GM23338 (cell line): ENCODE data around the gene HRH3. TPM values are rescaled to one million over a fixed set of nuclear protein-coding genes. Genes with fewer than 3 reads are reported as not detected.

Experiments
- ATAC-seq: fragments of 200-7000 bp; cut with Tn5 transposase; 3 replicates; pipeline ENCODE4 v1.9.1; 2020
- DNase-seq: peaks from one replicate; pipeline ENCODE4 v3.0.0-alpha.2; 2015; ENCODE audit warnings: low spot score
- H2AFZ ChIP-seq: fragments of 200-600 bp; sonication (generic); 2 replicates; pipeline ENCODE4 v1.8.0; 2016; ENCODE audit warnings: antibody characterized with exemption, mild to moderate bottlenecking, moderate library complexity
- H3F3A ChIP-seq: fragments of 200-600 bp; sonication (generic); replicated peaks from 2 replicates; pipeline ENCODE4 v1.8.0; 2017; ENCODE audit warnings: antibody characterized with exemption, mixed run types, low read depth
- H3K27ac ChIP-seq: fragments of 200-600 bp; sonication (generic); 2 replicates; pipeline ENCODE4 v1.6.1; 2016; ENCODE audit warnings: low read depth
- H3K27me3 ChIP-seq: fragments of 200-600 bp; sonication (generic); 2 replicates; pipeline ENCODE4 v1.8.0; 2016; ENCODE audit warnings: mild to moderate bottlenecking, mixed run types, moderate library complexity; ENCODE audit not compliant: insufficient read depth
- H3K36me3 ChIP-seq: fragments of 200-600 bp; sonication (generic); 2 replicates; pipeline ENCODE4 v1.8.0; 2016; ENCODE audit warnings: mild to moderate bottlenecking; ENCODE audit not compliant: insufficient read depth
- H3K4me1 ChIP-seq: fragments of 200-600 bp; sonication (generic); 2 replicates; pipeline ENCODE4 v1.8.0; 2016; ENCODE audit warnings: mild to moderate bottlenecking, moderate library complexity; ENCODE audit not compliant: insufficient read depth
- H3K4me2 ChIP-seq: fragments of 200-600 bp; sonication (generic); 2 replicates; pipeline ENCODE4 v1.7.1; 2017; ENCODE audit warnings: mixed run types
- H3K4me3 ChIP-seq: fragments of 200-600 bp; sonication (generic); 2 replicates; pipeline ENCODE4 v1.6.1; 2016; ENCODE audit warnings: mixed run types
- H3K79me2 ChIP-seq: fragments of 200-600 bp; sonication (generic); replicated peaks from 2 replicates; pipeline ENCODE4 v1.8.0; 2017; ENCODE audit warnings: mild to moderate bottlenecking; ENCODE audit not compliant: insufficient read depth
- H3K9me2 ChIP-seq: fragments of 200-600 bp; sonication (generic); 2 replicates; pipeline ENCODE4 v1.8.0; 2017; ENCODE audit not compliant: insufficient read depth
- H4K20me1 ChIP-seq: fragments of 200-600 bp; sonication (generic); replicated peaks from 2 replicates; pipeline ENCODE4 v1.8.0; 2017; ENCODE audit warnings: mild to moderate bottlenecking; ENCODE audit not compliant: insufficient read depth
- H3K27ac Mint-ChIP-seq: 2 replicates; pipeline ENCODE4 v1.8.0; 2020; ENCODE audit warnings: inconsistent platforms, mild to moderate bottlenecking, moderate library complexity, mixed read lengths
- H3K27me3 Mint-ChIP-seq: 3 replicates; pipeline ENCODE4 v1.8.0; 2022; ENCODE audit warnings: low read depth, mild to moderate bottlenecking, moderate library complexity, mixed read lengths, inconsistent platforms; ENCODE audit not compliant: insufficient read depth, poor library complexity
- H3K36me3 Mint-ChIP-seq: 3 replicates; pipeline ENCODE4 v1.8.0; 2021; ENCODE audit warnings: low read depth, mild to moderate bottlenecking, inconsistent platforms, moderate library complexity, mixed read lengths
- H3K4me1 Mint-ChIP-seq: 3 replicates; pipeline ENCODE4 v1.8.0; 2020; ENCODE audit warnings: mild to moderate bottlenecking, inconsistent platforms, mixed read lengths
- H3K4me3 Mint-ChIP-seq: 3 replicates; pipeline ENCODE4 v1.8.0; 2021; ENCODE audit warnings: moderate library complexity, mild to moderate bottlenecking, inconsistent platforms, mixed read lengths
- H3K9me3 Mint-ChIP-seq: 3 replicates; pipeline ENCODE4 v1.8.0; 2020; ENCODE audit warnings: moderate library complexity, mild to moderate bottlenecking, inconsistent platforms, mixed read lengths
- CREB1 ChIP-seq: fragments of 250-450 bp; sonication (Bioruptor Pico); IDR thresholded peaks from 2 replicates; pipeline ENCODE4 v1.5.0; 2020; ENCODE audit warnings: low read depth, mild to moderate bottlenecking, moderate library complexity
- EZH2 ChIP-seq: fragments of 200-600 bp; sonication (generic); IDR thresholded peaks from one replicate; pipeline ENCODE4 v1.8.0; 2017; ENCODE audit warnings: antibody characterized with exemption, mild to moderate bottlenecking, low read depth; ENCODE audit not compliant: unreplicated experiment
- EZH2phosphoT487 ChIP-seq: fragments of 200-600 bp; sonication (generic); IDR thresholded peaks from one replicate; pipeline ENCODE4 v1.8.1; 2018; ENCODE audit warnings: antibody characterized with exemption; ENCODE audit not compliant: unreplicated experiment
- JUNB ChIP-seq: IDR thresholded peaks from one replicate; pipeline ENCODE4 v1.6.1; 2016; ENCODE audit warnings: antibody characterized with exemption; ENCODE audit not compliant: unreplicated experiment
- NANOG ChIP-seq: IDR thresholded peaks from 2 replicates; pipeline ENCODE4 v1.6.1; 2016; ENCODE audit warnings: antibody characterized with exemption, borderline replicate concordance
- POLR2AphosphoS5 ChIP-seq: IDR thresholded peaks from 2 replicates; pipeline ENCODE4 v1.6.1; 2016; ENCODE audit warnings: antibody characterized with exemption, low read depth
- REST ChIP-seq: IDR thresholded peaks from one replicate; pipeline ENCODE4 v1.6.1; 2018; ENCODE audit warnings: antibody characterized with exemption; ENCODE audit not compliant: unreplicated experiment
- STAT1 ChIP-seq: IDR thresholded peaks from one replicate; pipeline ENCODE4 v1.6.1; 2016; ENCODE audit warnings: antibody characterized with exemption; ENCODE audit not compliant: unreplicated experiment
- ZNF114 ChIP-seq: fragments of 250-450 bp; sonication (Bioruptor Pico); IDR thresholded peaks from 2 replicates; pipeline ENCODE4 v1.5.0; 2020; ENCODE audit warnings: mild to moderate bottlenecking, moderate library complexity
- ZNF331 ChIP-seq: fragments of 250-450 bp; sonication (Bioruptor Pico); IDR thresholded peaks from 2 replicates; pipeline ENCODE4 v1.5.0; 2020; ENCODE audit warnings: low read depth, mild to moderate bottlenecking, moderate library complexity
- ZNF462 ChIP-seq: fragments of 250-450 bp; sonication (Bioruptor Pico); IDR thresholded peaks from 2 replicates; pipeline ENCODE4 v1.5.0; 2020; ENCODE audit warnings: mild to moderate bottlenecking, moderate library complexity
- polyA plus RNA-seq: library from polyadenylated mRNA; unstranded; fragments of >200 nt; fragmentation: Nextera tagmentation; extraction: Ambion mirVana; gene quantifications from 2 replicates; pipeline ENCODE4 v1.2.1, GENCODE V29; 2016
- total RNA-seq: library from RNA; depleted of rRNA; stranded (reverse); fragments of >200 nt; shearing (Covaris generic); gene quantifications from 2 replicates; pipeline ENCODE4 v1.2.3, GENCODE V29; 2014

HRH3 gene
- total and polyA plus RNA-seq, 2 experiments from 2014 or later = 1.5 to 5.2 TPM

- TF ChIP-seq ZNF462 (CRISPR knock-in tag) (no peak), EZH2phosphoT487 (no peak), ZNF114 (no peak), JUNB (no peak), CREB1 (no peak), EZH2 (no peak), STAT1 (no peak), NANOG (no peak)
Measured at GRCh38 chr20:62193079-62194025, 26.7 kb downstream of the HRH3 start (continued).

- Histone ChIP-seq H3K4me2 (no peak overlapping the region), H3K9me2 (no peaks in the 10 kb centered on the region), H3K27ac (no peak overlapping the region), H3K79me2 (peaks cover 24% of the 10 kb centered on the region), H3F3A (no peaks in the 10 kb centered on the region), H3K4me3 (no peak overlapping the region), H4K20me1 (peaks cover 8% of the 10 kb centered on the region), H3K27me3 (no peaks in the 10 kb centered on the region), H3K36me3 (no peaks in the 10 kb centered on the region; the same call in 1 of the 2 replicates), H2AFZ (no peak overlapping the region), H3K4me1 (no peaks in the 10 kb centered on the region)
- DNase-seq (no peak), ATAC-seq (no peak)
- Mint-ChIP-seq H3K4me1 (no peaks in the 10 kb centered on the region), H3K27ac (no peak overlapping the region), H3K4me3 (no peak overlapping the region), H3K36me3 (peaks cover 8% of the 10 kb centered on the region), H3K9me3 (no peaks in the 10 kb centered on the region), H3K27me3 (peaks cover 3% of the 10 kb centered on the region)
- TF ChIP-seq EZH2phosphoT487 (no peak), ZNF331 (no peak), JUNB (no peak), REST (no peak), POLR2AphosphoS5 (no peak)
Measured at GRCh38 chr20:62192635-62193034, 27.4 kb downstream of the HRH3 start.
